Erythroblast (primary cell): Measurements from ENCODE around the gene PYGO2.

ENCODE experiments used
- GATA1 ChIP-seq: IDR thresholded peaks from 2 replicates; pipeline ENCODE4 v1.6.1; 2011; ENCODE audit warnings: low read depth, mild to moderate bottlenecking, control low read depth, low read length, moderate library complexity
- POLR2A ChIP-seq: IDR thresholded peaks from 2 replicates; pipeline ENCODE4 v1.6.1; 2011; ENCODE audit warnings: mild to moderate bottlenecking, low read length

GRCh38 chr1:154912755-154913154, 48.8 kb downstream of the PYGO2 start:
- TF ChIP-seq POLR2A (no peak), GATA1 (no peak)
